ENCODE data around the gene PRF1.

GRCh38 chr10:70619271-70620019 lies 16.9 kb upstream of the PRF1 start:
- TF ChIP-seq TAF1 (IDR thresholded peaks at IDR 0.05; ENCODE audit: borderline replicate concordance, insufficient read depth, low read length), result no peak
- TF ChIP-seq, protein P1, sequence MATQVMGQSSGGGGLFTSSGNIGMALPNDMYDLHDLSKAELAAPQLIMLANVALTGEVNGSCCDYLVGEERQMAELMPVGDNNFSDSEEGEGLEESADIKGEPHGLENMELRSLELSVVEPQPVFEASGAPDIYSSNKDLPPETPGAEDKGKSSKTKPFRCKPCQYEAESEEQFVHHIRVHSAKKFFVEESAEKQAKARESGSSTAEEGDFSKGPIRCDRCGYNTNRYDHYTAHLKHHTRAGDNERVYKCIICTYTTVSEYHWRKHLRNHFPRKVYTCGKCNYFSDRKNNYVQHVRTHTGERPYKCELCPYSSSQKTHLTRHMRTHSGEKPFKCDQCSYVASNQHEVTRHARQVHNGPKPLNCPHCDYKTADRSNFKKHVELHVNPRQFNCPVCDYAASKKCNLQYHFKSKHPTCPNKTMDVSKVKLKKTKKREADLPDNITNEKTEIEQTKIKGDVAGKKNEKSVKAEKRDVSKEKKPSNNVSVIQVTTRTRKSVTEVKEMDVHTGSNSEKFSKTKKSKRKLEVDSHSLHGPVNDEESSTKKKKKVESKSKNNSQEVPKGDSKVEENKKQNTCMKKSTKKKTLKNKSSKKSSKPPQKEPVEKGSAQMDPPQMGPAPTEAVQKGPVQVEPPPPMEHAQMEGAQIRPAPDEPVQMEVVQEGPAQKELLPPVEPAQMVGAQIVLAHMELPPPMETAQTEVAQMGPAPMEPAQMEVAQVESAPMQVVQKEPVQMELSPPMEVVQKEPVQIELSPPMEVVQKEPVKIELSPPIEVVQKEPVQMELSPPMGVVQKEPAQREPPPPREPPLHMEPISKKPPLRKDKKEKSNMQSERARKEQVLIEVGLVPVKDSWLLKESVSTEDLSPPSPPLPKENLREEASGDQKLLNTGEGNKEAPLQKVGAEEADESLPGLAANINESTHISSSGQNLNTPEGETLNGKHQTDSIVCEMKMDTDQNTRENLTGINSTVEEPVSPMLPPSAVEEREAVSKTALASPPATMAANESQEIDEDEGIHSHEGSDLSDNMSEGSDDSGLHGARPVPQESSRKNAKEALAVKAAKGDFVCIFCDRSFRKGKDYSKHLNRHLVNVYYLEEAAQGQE (IDR thresholded peaks at IDR 0.05; ENCODE audit: insufficient read depth in 1 of 2, low read depth in 2 of 2, low read length in 2 of 2), result no peak
- TF ChIP-seq SIN3A (IDR thresholded peaks at IDR 0.05; ENCODE audit: borderline replicate concordance, insufficient read depth, low read length), result no peak

Data from PFSK-1 (cell line).